Erythroblast (primary cell): ENCODE results near the gene FBXW4.
A peak's percentile ranks its signal among the peaks of the same experiment; 100 is the strongest.

Experiments
- GATA1 ChIP-seq: IDR thresholded peaks from 2 replicates; pipeline ENCODE4 v1.6.1; 2011; ENCODE audit warnings: low read depth, mild to moderate bottlenecking, control low read depth, low read length, moderate library complexity
- POLR2A ChIP-seq: IDR thresholded peaks from 2 replicates; pipeline ENCODE4 v1.6.1; 2011; ENCODE audit warnings: mild to moderate bottlenecking, low read length

DNA sequence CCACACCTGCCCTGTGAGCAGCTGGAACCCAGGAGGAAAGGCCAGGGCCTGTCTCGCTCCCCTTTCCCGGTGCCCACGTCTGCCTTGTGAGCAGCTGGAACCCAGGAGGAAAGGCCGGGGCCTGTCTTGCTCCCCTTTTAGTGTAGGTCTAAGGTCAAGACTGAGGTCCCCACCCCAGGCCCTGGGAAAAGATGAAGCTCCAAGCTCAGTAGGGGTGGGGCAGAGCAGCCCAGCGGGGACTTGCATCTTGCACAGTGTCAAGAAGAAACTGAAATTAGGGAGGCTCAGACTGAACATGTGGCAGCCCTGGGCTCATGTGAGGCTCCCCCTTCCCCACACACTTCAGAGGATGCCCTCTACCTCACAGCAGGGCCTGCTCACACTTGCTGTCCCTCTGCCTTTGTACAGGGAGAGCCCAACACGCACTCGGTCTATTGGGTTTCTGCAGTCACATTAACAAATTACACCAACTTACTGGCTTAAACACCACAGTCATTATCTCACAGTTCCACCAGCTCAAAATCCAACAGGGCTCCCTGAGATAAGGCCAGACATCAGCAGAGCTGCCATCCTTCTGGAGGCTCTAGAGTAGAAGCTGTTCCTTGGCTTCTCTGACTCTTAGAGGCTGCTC lies 119.3 kb downstream of the FBXW4 start:
- TF ChIP-seq POLR2A, result peak; percentile 72
- TF ChIP-seq GATA1, result peak; percentile 91
